Smooth muscle cell (in vitro differentiated cells): ENCODE measurements around the gene SORL1. TPM values are rescaled to one million over a fixed set of nuclear protein-coding genes. Genes with fewer than 3 reads are reported as not detected.

Source experiments
- DNase-seq: peaks from one replicate; lab custom pipeline; 2025; ENCODE audit not compliant: unreplicated experiment; lab: John Stamatoyannopoulos, UW
- H2AFZ ChIP-seq: fragments of 200-600 bp; sonication (generic); 2 replicates; pipeline ENCODE4 v1.6.0; 2016; ENCODE audit warnings: antibody characterized with exemption, low read depth, mild to moderate bottlenecking
- H3F3A ChIP-seq: fragments of 200-600 bp; sonication (generic); 2 replicates; pipeline ENCODE4 v1.6.0; 2017; ENCODE audit warnings: antibody characterized with exemption, low read depth
- H3K27ac ChIP-seq: fragments of 200-600 bp; sonication (generic); 2 replicates; pipeline ENCODE4 v1.5.1; 2016; ENCODE audit warnings: low read depth, mild to moderate bottlenecking
- H3K27me3 ChIP-seq: fragments of 200-600 bp; sonication (generic); 2 replicates; pipeline ENCODE4 v1.6.1; 2016; ENCODE audit warnings: low read depth, mild to moderate bottlenecking
- H3K36me3 ChIP-seq: fragments of 200-600 bp; sonication (generic); 2 replicates; pipeline ENCODE4 v1.5.1; 2016; ENCODE audit warnings: low read depth
- H3K4me1 ChIP-seq: fragments of 200-600 bp; sonication (generic); 2 replicates; pipeline ENCODE4 v1.5.1; 2016; ENCODE audit warnings: low read depth
- H3K4me2 ChIP-seq: fragments of 200-600 bp; sonication (generic); 2 replicates; pipeline ENCODE4 v1.6.0; 2016; ENCODE audit warnings: mild to moderate bottlenecking
- H3K4me3 ChIP-seq: fragments of 200-600 bp; sonication (generic); 2 replicates; pipeline ENCODE4 v1.5.1; 2016; ENCODE audit warnings: mild to moderate bottlenecking
- H3K79me2 ChIP-seq: fragments of 200-600 bp; sonication (generic); 2 replicates; pipeline ENCODE4 v1.6.0; 2016; ENCODE audit warnings: low read depth, mild to moderate bottlenecking
- H3K9ac ChIP-seq: fragments of 200-600 bp; sonication (generic); 2 replicates; pipeline ENCODE4 v1.6.0; 2016; ENCODE audit warnings: low read depth
- H3K9me3 ChIP-seq: fragments of 200-600 bp; sonication (generic); replicated peaks from 2 replicates; pipeline ENCODE4 v1.5.1; 2016; ENCODE audit warnings: low read depth
- H4K20me1 ChIP-seq: fragments of 200-600 bp; sonication (generic); 2 replicates; pipeline ENCODE4 v1.6.0; 2016; ENCODE audit warnings: low read depth
- WGBS: methylation state at CpG from one replicate; pipeline ENCODE4 v1.1.7; 2016; ENCODE audit warnings: low lambda C conversion rate; 5-methylcytosine and 5-hydroxymethylcytosine counted together
- polyA plus RNA-seq: library from polyadenylated mRNA; unstranded; fragments of >200 nt; fragmentation: Nextera tagmentation; extraction: Ambion mirVana; gene quantifications from 2 replicates; pipeline ENCODE4 v1.2.1, GENCODE V29; 2016
- total RNA-seq: library from RNA; depleted of rRNA; stranded (reverse); fragments of >200 nt; gene quantifications from 2 replicates; pipeline ENCODE4 v1.2.3, GENCODE V29; 2014
- TF ChIP-seq, protein P1 (sequence below): fragments of 200-600 bp; sonication (generic); IDR thresholded peaks from 2 replicates; pipeline ENCODE4 v1.5.1; 2017; ENCODE audit warnings: borderline replicate concordance, mild to moderate bottlenecking, antibody characterized with exemption; ENCODE audit not compliant: insufficient read depth, poor library complexity, severe bottlenecking

Gene SORL1
- total and polyA plus RNA-seq, 2 experiments from 2014 or later: 1.2 to 5.8 TPM

- 28% methylated on average over 15 of the region's 15 CpGs for WGBS
- Histone ChIP-seq H2AFZ (no peak overlapping the region), H4K20me1 (no peaks in the 10 kb centered on the region), H3F3A (peaks cover 4% of the 10 kb centered on the region), H3K4me2 (peak overlapping the region; percentile 22), H3K36me3 (no peaks in the 10 kb centered on the region), H3K9me3 (no peaks in the 10 kb centered on the region), H3K79me2 (no peaks in the 10 kb centered on the region), H3K9ac (peak overlapping the region; percentile 61), H3K4me3 (no peak overlapping the region), H3K27me3 (no peaks in the 10 kb centered on the region), H3K4me1 (no peaks in the 10 kb centered on the region), H3K27ac (peak overlapping the region; percentile 62)
- DNase-seq: peak; percentile 11
- TF ChIP-seq, protein P1, sequence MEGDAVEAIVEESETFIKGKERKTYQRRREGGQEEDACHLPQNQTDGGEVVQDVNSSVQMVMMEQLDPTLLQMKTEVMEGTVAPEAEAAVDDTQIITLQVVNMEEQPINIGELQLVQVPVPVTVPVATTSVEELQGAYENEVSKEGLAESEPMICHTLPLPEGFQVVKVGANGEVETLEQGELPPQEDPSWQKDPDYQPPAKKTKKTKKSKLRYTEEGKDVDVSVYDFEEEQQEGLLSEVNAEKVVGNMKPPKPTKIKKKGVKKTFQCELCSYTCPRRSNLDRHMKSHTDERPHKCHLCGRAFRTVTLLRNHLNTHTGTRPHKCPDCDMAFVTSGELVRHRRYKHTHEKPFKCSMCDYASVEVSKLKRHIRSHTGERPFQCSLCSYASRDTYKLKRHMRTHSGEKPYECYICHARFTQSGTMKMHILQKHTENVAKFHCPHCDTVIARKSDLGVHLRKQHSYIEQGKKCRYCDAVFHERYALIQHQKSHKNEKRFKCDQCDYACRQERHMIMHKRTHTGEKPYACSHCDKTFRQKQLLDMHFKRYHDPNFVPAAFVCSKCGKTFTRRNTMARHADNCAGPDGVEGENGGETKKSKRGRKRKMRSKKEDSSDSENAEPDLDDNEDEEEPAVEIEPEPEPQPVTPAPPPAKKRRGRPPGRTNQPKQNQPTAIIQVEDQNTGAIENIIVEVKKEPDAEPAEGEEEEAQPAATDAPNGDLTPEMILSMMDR: no peak
These were observed 143.6 kb downstream of the SORL1 start for GRCh38 chr11:121595717-121596161.

DNA sequence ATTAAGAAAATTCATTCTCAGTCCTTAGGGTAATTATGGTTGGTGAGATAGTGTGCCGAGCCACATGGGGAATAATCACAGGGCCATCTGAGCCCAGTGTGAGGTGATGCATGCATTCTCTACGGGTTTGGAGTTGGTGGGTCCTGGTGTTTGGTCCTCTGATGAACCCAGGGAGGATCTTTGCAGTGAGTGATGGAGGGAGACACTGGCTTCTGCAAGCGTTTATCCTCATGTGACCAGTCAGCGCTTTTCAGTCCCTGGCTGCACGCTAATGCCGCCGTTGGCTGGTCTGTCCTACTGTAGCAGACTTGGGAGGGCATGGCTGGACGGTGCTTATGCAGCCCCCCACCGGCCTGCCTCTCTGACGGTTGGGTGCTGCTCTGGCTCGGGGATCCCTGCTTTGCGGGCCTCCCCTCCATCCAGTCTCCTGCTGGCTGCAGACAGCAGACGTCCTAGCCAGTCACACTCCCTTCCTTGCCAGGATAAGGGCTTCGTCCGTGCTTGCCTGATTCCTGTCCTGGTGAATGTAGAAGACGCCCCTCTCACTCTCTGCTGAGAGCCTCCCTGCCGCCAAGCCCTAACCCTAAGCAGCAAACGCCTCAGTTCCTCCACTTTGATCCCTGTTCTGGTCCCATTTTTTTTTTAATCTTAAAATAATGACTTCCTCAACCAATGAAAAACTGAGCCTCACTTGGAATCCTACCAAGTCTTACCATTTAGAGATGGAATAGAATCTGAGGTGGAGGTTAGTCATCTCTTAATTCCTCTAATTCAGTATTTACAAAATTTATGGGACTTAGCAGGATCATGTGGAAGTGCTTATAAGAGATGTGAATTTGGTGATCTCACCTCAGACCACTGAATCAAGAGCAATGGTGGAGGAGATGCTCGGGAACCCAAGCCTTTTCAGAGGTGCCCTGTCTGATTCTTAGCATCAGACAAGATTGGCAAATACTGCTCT is 144.4 kb downstream of the SORL1 start:
- H3K27me3 ChIP-seq: no peaks in the 10 kb centered on the region
- no peaks in the 10 kb centered on the region for H4K20me1 ChIP-seq
- peak overlapping the region; percentile 22 for H3K4me2 ChIP-seq
- peak overlapping the region; percentile 18 for H3K27ac ChIP-seq
- TF ChIP-seq, protein P1: no peak
- no peaks in the 10 kb centered on the region for H3K4me1 ChIP-seq
- H2AFZ ChIP-seq: no peak overlapping the region
- H3K9me3 ChIP-seq: no peaks in the 10 kb centered on the region
- 80% methylated on average over 19 of the region's 19 CpGs for WGBS
- DNase-seq: no peak
- H3K4me3 ChIP-seq: no peak overlapping the region
- no peak overlapping the region for H3K9ac ChIP-seq
- peaks cover 4% of the 10 kb centered on the region for H3F3A ChIP-seq
- H3K79me2 ChIP-seq: no peaks in the 10 kb centered on the region
- H3K36me3 ChIP-seq: no peaks in the 10 kb centered on the region

DNA sequence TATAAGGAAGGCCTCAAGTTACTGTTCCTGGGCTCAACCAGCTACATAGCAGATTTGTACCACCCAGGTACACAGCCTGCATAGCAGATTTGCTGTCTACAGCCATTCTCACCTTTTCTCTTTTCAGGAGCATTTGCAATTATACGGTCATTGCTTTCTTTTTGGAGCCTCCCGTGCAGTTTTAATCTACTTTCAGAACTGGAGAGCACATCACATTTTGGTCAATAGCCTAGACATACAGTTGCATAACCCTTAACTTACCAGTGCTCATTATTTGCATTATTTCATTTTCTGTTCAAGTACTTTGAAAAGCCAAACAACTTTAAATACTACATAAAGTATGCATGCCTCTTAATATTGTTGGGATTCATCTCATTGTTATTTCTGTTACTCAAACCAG is 151.2 kb downstream of the SORL1 start:
- Histone ChIP-seq H3K36me3 (no peaks in the 10 kb centered on the region), H3K27me3 (no peaks in the 10 kb centered on the region), H3K4me3 (no peak overlapping the region), H3F3A (no peaks in the 10 kb centered on the region), H3K4me1 (no peaks in the 10 kb centered on the region), H3K9ac (no peak overlapping the region), H3K79me2 (no peaks in the 10 kb centered on the region), H2AFZ (no peak overlapping the region), H3K27ac (no peak overlapping the region), H3K4me2 (no peak overlapping the region), H3K9me3 (no peaks in the 10 kb centered on the region), H4K20me1 (no peaks in the 10 kb centered on the region)
- TF ChIP-seq, protein P1: no peak
- 97% methylated on average over 2 of the region's 2 CpGs for WGBS
- DNase-seq: no peak

DNA sequence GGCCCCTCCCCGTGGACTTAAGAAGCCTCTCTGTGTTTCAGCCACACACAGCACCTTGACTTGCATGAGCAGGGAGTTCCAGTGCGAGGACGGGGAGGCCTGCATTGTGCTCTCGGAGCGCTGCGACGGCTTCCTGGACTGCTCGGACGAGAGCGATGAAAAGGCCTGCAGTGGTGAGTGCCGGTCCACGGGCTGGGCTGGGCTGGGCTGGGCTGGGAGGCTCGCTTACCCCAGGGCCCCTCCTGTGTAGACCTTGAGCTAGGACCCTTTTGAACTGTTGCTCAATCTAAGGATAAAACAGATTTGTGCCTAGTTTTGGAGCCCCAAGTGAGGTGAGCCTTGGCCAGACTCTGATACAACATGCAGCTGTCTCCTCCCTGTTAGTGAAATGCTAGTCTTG is 152.0 kb downstream of the SORL1 start:
- Histone ChIP-seq H3K27me3 (no peaks in the 10 kb centered on the region), H3K36me3 (no peaks in the 10 kb centered on the region), H3K4me3 (no peak overlapping the region), H3F3A (no peaks in the 10 kb centered on the region), H3K9me3 (no peaks in the 10 kb centered on the region), H3K9ac (no peak overlapping the region), H2AFZ (no peak overlapping the region), H3K4me2 (no peak overlapping the region), H3K4me1 (no peaks in the 10 kb centered on the region), H3K27ac (no peak overlapping the region), H4K20me1 (no peaks in the 10 kb centered on the region), H3K79me2 (no peaks in the 10 kb centered on the region)
- 95% methylated on average over 13 of the region's 13 CpGs for WGBS
- TF ChIP-seq, protein P1: no peak
- DNase-seq: no peak
